OCI-LY3 (cell line): Measurements from ENCODE around the gene SLC38A1.

Experiments used
- CTCF ChIP-seq: fragments of 200-600, 300-600 bp; sonication (generic); IDR thresholded peaks from 2 replicates; pipeline ENCODE4 v1.5.1; 2014; ENCODE audit warnings: antibody characterized with exemption, low read length, low read depth
- EZH2phosphoT487 ChIP-seq: fragments of 200-600 bp; shearing (Covaris generic); IDR thresholded peaks from 2 replicates; pipeline ENCODE4 v1.6.1; 2018; ENCODE audit warnings: antibody characterized with exemption, mixed run types, low read depth

GRCh38 chr12:46197883-46198282, 71.0 kb downstream of the SLC38A1 start:
- TF ChIP-seq CTCF: no peak
- no peak for TF ChIP-seq EZH2phosphoT487
